Activated T-helper 17 cell treated with anti-CD3 and anti-CD28 coated beads, Interleukin-2, amount 50 U/mL, for 72 hours (primary cell): Measurements from ENCODE around the gene C5orf15. TPM values are rescaled to one million over a fixed set of nuclear protein-coding genes. Genes with fewer than 3 reads are reported as not detected.

Experiments
- total RNA-seq, 2 donors: library from RNA; stranded (reverse); gene quantifications; one replicate each; pipeline ENCODE4 v1.2.3, GENCODE V29; 2022

C5orf15 gene
- total RNA-seq, 2 donors from 2014 or later: 17.9 to 36.8 TPM

Other genes starting within 250 kb of the C5orf15 start
- gene VDAC1, start 36.4 kb upstream of the C5orf15 start, total RNA-seq: 100 to 1,000 TPM; 334 to 423 TPM
- gene TCF7, start 146.1 kb upstream of the C5orf15 start, total RNA-seq: 10 to 100 TPM in 1 of 2 donors, 1 to 10 TPM in 1; 5.9 to 42.2 TPM
- gene SKP1, start 208.3 kb upstream of the C5orf15 start, total RNA-seq: 100 to 1,000 TPM; 152 to 209 TPM